Neural crest cell (in vitro differentiated cells): Measurements from ENCODE around the gene SNX27. TPM values are rescaled to one million over a fixed set of nuclear protein-coding genes. Genes with fewer than 3 reads are reported as not detected.
A peak's percentile ranks its signal among the peaks of the same experiment; 100 is the strongest.

Experiments
- DNase-seq: peaks from one replicate; pipeline ENCODE4 v3.0.0; 2021; ENCODE audit warnings: low read depth, mixed read lengths, low spot score
- H3K27ac Mint-ChIP-seq: one replicate; pipeline ENCODE4 v1.8.0; 2021; ENCODE audit warnings: mild to moderate bottlenecking, mixed read lengths; ENCODE audit not compliant: unreplicated experiment
- H3K27me3 Mint-ChIP-seq: 2 replicates; pipeline ENCODE4 v1.8.0; 2021; ENCODE audit warnings: low read depth, mild to moderate bottlenecking, mixed read lengths
- H3K36me3 Mint-ChIP-seq: 2 replicates; pipeline ENCODE4 v1.8.0; 2021; ENCODE audit warnings: low read depth, mild to moderate bottlenecking, mixed read lengths
- H3K4me1 Mint-ChIP-seq: 2 replicates; pipeline ENCODE4 v1.8.0; 2021; ENCODE audit warnings: mixed read lengths
- H3K4me3 Mint-ChIP-seq: one replicate; pipeline ENCODE4 v1.8.0; 2021; ENCODE audit warnings: mild to moderate bottlenecking, mixed read lengths
- H3K9me3 Mint-ChIP-seq: 2 replicates; pipeline ENCODE4 v1.8.0; 2021; ENCODE audit warnings: mixed read lengths
- CTCF ChIP-seq: fragments of 200-600 bp; sonication (generic); conservative IDR thresholded peaks from 2 replicates; pipeline ENCODE4 v1.5.0; 2021; ENCODE audit warnings: antibody characterized with exemption, mild to moderate bottlenecking
- total RNA-seq: library from RNA; stranded (reverse); gene quantifications from 2 replicates; pipeline ENCODE4 v1.2.1, GENCODE V29; 2021

SNX27 gene
- total RNA-seq, 1 donor from 2014 or later: 48.3 TPM

- no peaks in the 10 kb centered on the region for H3K9me3 Mint-ChIP-seq
- H3K27ac Mint-ChIP-seq: peak overlapping the region; percentile 9
- DNase-seq: no peak
- peaks cover 4% of the 10 kb centered on the region for H3K36me3 Mint-ChIP-seq
- no peaks in the 10 kb centered on the region for H3K27me3 Mint-ChIP-seq
- TF ChIP-seq CTCF: no peak
- peaks cover 21% of the 10 kb centered on the region for H3K4me1 Mint-ChIP-seq
- H3K4me3 Mint-ChIP-seq: no peak overlapping the region
Measured at GRCh38 chr1:151619489-151620093, 7.7 kb downstream of the SNX27 start.

GRCh38 chr1:151620286-151620685 lies 8.4 kb downstream of the SNX27 start:
- peak overlapping the region; percentile 38 for H3K27ac Mint-ChIP-seq
- peaks cover 18% of the 10 kb centered on the region for H3K4me1 Mint-ChIP-seq
- H3K9me3 Mint-ChIP-seq: no peaks in the 10 kb centered on the region
- DNase-seq: no peak
- no peaks in the 10 kb centered on the region for H3K27me3 Mint-ChIP-seq
- peaks cover 2% of the 10 kb centered on the region for H3K36me3 Mint-ChIP-seq
- no peak for TF ChIP-seq CTCF
- no peak overlapping the region for H3K4me3 Mint-ChIP-seq

- Mint-ChIP-seq H3K4me3 (no peak overlapping the region), H3K4me1 (peaks cover 14% of the 10 kb centered on the region), H3K36me3 (no peaks in the 10 kb centered on the region), H3K27ac (no peak overlapping the region), H3K27me3 (no peaks in the 10 kb centered on the region), H3K9me3 (no peaks in the 10 kb centered on the region)
- no peak for DNase-seq
- TF ChIP-seq CTCF: no peak
Measured at GRCh38 chr1:151621351-151621750, 9.5 kb downstream of the SNX27 start.

GRCh38 chr1:151624783-151625182 lies 12.9 kb downstream of the SNX27 start:
- no peak for TF ChIP-seq CTCF
- Mint-ChIP-seq H3K36me3 (peaks cover 6% of the 10 kb centered on the region), H3K4me3 (no peak overlapping the region), H3K4me1 (peaks cover 7% of the 10 kb centered on the region), H3K27ac (no peak overlapping the region), H3K27me3 (no peaks in the 10 kb centered on the region), H3K9me3 (no peaks in the 10 kb centered on the region)
- DNase-seq: no peak

GRCh38 chr1:151626740-151627334 lies 15.0 kb downstream of the SNX27 start:
- H3K4me1 Mint-ChIP-seq: no peaks in the 10 kb centered on the region
- no peaks in the 10 kb centered on the region for H3K27me3 Mint-ChIP-seq
- no peak overlapping the region for H3K27ac Mint-ChIP-seq
- no peaks in the 10 kb centered on the region for H3K9me3 Mint-ChIP-seq
- TF ChIP-seq CTCF: no peak
- H3K4me3 Mint-ChIP-seq: no peak overlapping the region
- peaks cover 6% of the 10 kb centered on the region for H3K36me3 Mint-ChIP-seq
- no peak for DNase-seq
